Adrenal gland (tissue), 12 donors: Measurements from ENCODE around the gene C4B. TPM values are rescaled to one million over a fixed set of nuclear protein-coding genes. Genes with fewer than 3 reads are reported as not detected.

Experiments used
- DNase-seq, 7 donors: peaks; one replicate each; pipeline ENCODE4 v3.0.0-alpha.2; 2019 to 2020
- H3K27ac ChIP-seq, 5 donors: fragments of 200-600 bp; sonication (generic) in 4 of 5; 1 replicate in 3 of 5; 2 replicates in 2 of 5; pipeline versions ENCODE4 v1.5.1 to v1.8.0; 2016 to 2020; ENCODE audit warnings: mild to moderate bottlenecking in 1 of 5
- H3K27me3 ChIP-seq: fragments of 200-600 bp; 2 replicates; pipeline ENCODE4 v1.8.0; 2021
- H3K36me3 ChIP-seq, 2 donors: fragments of 200-600 bp; replicated peaks in 1 of 2; 1 replicate in 1 of 2; 2 replicates in 1 of 2; pipeline versions ENCODE4 v1.5.1 to v1.8.0; 2018 to 2022
- H3K4me1 ChIP-seq, 2 donors: fragments of 200-600 bp; replicated peaks in 1 of 2; 1 replicate in 1 of 2; 2 replicates in 1 of 2; pipeline versions ENCODE4 v1.5.1 to v1.8.0; 2018 to 2021
- H3K4me3 ChIP-seq, 4 donors: fragments of 200-600 bp; sonication (generic) in 3 of 4; one replicate each; pipeline ENCODE4 v1.5.1; 2016 to 2018
- H3K9me3 ChIP-seq, 3 donors: fragments of 200-600 bp; sonication (generic) in 1 of 3; replicated peaks in 1 of 3; 1 replicate in 2 of 3; 2 replicates in 1 of 3; pipeline versions ENCODE4 v1.5.1 to v1.8.0; 2016 to 2021
- POLR2A ChIP-seq, 2 donors: fragments of 450-650 bp; IDR thresholded peaks; one replicate each; pipeline ENCODE4 v1.6.1; 2017; ENCODE audit warnings: antibody characterized with exemption in 2 of 2, mild to moderate bottlenecking in 2 of 2, moderate library complexity in 1 of 2
- WGBS, 4 donors: extraction: QIAGEN DNeasy Blood & Tissue Kit in 2 of 4; methylation state at CpG; one replicate each; pipeline versions ENCODE4 v1.1.5 to v1.1.7; 2013 to 2017; 5-methylcytosine and 5-hydroxymethylcytosine counted together
- intact Hi-C, 2 donors: fragments of 100-400 bp; cut with DNase I; formaldehyde crosslinking; loops; one replicate each; pipeline versions ENCODE4 v1.14.1 to v1.15.0; 2022 to 2023
- polyA plus RNA-seq, 3 donors: library from polyadenylated mRNA; stranded (reverse); fragments of 200-250 nt in 2 of 3; fragments of 350-450 nt in 1 of 3; fragmentation: Illumina TruSeq in 1 of 3; extraction: RNeasy Lipid Tissue Mini Kit (QIAGEN cat#74804) in 1 of 3; gene quantifications; one replicate each; pipeline ENCODE4 v1.2.3, GENCODE V29; 2013 to 2014
- total RNA-seq, 9 donors: library from RNA; depleted of rRNA in 4 of 9; stranded (reverse); fragments of >200 nt in 4 of 9; fragments of 120-200 nt in 1 of 9; fragmentation: NEBNext Ultra II Directional in 1 of 9; extraction: Animal tissue kit (Norgen Biotek cat#: 25700) in 1 of 9; gene quantifications; one replicate each; pipeline versions ENCODE4 v1.1.0 to v1.2.4, GENCODE V29; 2013 to 2023
- TF ChIP-seq, protein P1 (sequence below), 6 experiments: fragments of 450-650 bp in 4 of 6; fragments of 200-600 bp in 2 of 6; sonication (generic) in 1 of 6; IDR thresholded peaks; 1 replicate in 5 of 6; 2 replicates in 1 of 6; pipeline versions ENCODE4 v1.5.1 to v1.8.0; 2016 to 2021; ENCODE audit warnings: antibody characterized with exemption in 6 of 6, mild to moderate bottlenecking in 2 of 6, moderate library complexity in 1 of 6
- donor health status: healthy with polysubstance abuse.
- donor health status: Bipolar disorder and iron deficiency.
- donor health status: DM: yes; HTN: yes; CAD: no.
- donor health status: DM: no; HTN: no; CAD: no.
- donor health status: DM: no; HTN: no; CAD: no.
- donor health status: DM: yes; HTN: yes; CAD: no.

The C4B gene
- total and polyA plus RNA-seq, 12 donors = 236 to 5,092 (median 1,284) TPM

DNA sequence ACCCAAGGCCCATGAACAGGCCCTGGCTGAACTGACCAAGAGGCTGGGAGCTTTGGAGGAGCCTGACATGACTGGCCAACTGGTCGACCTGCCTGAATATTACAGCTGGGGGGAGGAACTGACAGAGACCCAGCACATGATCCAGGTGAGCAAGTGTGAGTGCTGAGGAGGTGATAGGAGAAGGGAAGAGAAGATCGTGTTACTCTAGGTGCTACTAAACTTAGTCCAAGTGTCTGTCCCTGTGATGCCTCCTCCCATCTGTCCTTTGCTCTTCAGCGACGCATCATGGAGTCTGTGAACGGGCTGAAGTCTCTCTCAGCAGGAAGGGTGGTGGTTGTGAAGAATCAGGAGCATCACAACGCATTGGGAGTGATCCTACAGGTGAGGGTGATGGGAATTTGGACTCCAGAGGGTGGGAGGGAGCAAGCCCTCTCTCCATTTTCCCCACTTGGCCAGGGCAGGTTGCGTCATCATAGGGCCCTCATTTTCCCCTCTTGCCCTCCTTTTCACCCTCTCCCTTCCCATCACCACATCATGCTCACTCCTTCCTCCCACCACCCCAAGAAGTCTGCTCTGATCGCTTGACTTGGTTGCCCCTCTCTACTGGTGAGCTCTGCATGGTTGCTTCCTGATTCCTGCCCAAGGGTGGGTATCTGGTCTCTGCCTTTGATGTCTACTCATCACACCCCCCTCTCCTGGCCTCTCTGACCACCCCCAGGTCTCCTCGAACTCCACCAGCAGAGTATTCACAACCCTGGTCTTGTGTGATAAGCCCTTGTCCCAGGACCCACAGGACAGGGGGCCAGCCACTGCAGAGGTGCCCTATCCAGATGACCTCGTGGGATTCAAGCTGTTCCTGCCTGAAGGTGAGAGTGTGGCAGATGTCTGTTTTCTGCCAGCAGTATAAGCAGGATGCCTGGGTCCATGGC is 47.3 kb upstream of the C4B start:
- intact Hi-C loops = no loop called here
- H3K9me3 ChIP-seq = no peaks in the 10 kb centered on the region
- no peak for DNase-seq
- H3K27me3 ChIP-seq = no peaks in the 10 kb centered on the region
- H3K4me1 ChIP-seq = peaks cover 12 to 17% of the 10 kb centered on the region in 2 donors
- no peak for TF ChIP-seq POLR2A (IDR thresholded peaks at IDR 0.05)
- TF ChIP-seq, protein P1, sequence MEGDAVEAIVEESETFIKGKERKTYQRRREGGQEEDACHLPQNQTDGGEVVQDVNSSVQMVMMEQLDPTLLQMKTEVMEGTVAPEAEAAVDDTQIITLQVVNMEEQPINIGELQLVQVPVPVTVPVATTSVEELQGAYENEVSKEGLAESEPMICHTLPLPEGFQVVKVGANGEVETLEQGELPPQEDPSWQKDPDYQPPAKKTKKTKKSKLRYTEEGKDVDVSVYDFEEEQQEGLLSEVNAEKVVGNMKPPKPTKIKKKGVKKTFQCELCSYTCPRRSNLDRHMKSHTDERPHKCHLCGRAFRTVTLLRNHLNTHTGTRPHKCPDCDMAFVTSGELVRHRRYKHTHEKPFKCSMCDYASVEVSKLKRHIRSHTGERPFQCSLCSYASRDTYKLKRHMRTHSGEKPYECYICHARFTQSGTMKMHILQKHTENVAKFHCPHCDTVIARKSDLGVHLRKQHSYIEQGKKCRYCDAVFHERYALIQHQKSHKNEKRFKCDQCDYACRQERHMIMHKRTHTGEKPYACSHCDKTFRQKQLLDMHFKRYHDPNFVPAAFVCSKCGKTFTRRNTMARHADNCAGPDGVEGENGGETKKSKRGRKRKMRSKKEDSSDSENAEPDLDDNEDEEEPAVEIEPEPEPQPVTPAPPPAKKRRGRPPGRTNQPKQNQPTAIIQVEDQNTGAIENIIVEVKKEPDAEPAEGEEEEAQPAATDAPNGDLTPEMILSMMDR (IDR thresholded peaks at IDR 0.05) = no peak
- H3K4me3 ChIP-seq = no peak overlapping the region
- H3K27ac ChIP-seq = no peak overlapping the region
- WGBS, 4 donors = 89 to 93% (median 90%) methylated on average over 8 to 10 of the region's 10 CpGs
- peaks cover 0 to 80% of the 10 kb centered on the region in 2 donors for H3K36me3 ChIP-seq

DNA sequence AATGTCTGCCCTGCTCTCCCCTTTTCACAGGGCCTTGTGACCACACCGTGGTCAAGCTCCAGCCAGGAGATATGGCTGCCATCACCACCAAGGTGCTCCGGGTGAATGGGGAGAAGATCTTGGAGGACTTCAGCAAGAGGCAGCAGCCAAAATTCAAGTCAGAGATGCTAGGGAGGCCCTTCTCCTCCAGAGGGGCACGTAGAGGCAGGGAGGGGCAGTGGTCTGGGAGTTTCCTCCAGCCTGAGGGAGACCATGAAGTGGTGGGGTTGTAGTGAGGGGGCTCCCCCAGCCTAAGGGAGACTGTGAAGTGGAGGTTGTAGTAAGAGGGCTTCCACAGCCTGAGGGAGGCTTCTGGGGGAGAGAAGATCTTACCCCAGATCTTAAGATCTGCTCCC is 46.7 kb upstream of the C4B start:
- H3K4me3 ChIP-seq = no peak overlapping the region
- H3K9me3 ChIP-seq = no peaks in the 10 kb centered on the region
- WGBS, 4 donors = 74 to 93% (median 82%) methylated on average over 3 of the region's 3 CpGs
- H3K27ac ChIP-seq = no peak overlapping the region
- H3K4me1 ChIP-seq = peaks cover 14 to 21% of the 10 kb centered on the region in 2 donors
- no peak for DNase-seq
- intact Hi-C loops = no loop called here
- no peak for TF ChIP-seq POLR2A (IDR thresholded peaks at IDR 0.05)
- TF ChIP-seq, protein P1 (IDR thresholded peaks at IDR 0.05) = no peak
- no peaks in the 10 kb centered on the region for H3K27me3 ChIP-seq
- peaks cover 0 to 74% of the 10 kb centered on the region in 2 donors for H3K36me3 ChIP-seq

DNA sequence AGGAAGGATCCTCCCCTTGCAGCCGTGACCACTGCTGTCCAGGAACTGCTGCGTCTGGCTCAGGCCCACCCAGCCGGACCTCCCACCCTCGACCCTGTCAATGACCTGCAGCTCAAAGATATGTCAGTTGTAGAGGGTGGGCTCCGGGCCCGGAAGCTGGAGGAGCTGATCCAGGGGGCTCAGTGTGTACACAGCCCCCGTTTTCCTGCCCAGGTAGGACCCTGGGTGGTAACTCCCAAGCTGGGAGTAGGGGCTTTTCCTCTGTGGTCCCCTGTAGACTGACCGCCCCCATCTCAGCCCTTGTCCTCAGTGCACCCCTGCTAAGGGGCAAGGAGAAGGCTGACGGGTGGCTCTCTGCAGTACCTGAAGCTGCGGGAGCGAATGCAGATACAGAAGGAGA is 46.3 kb upstream of the C4B start:
- 83 to 97% (median 90%) methylated on average over 6 to 11 of the region's 11 CpGs for WGBS, 4 donors
- H3K9me3 ChIP-seq = no peaks in the 10 kb centered on the region
- H3K4me1 ChIP-seq = peaks cover 18 to 25% of the 10 kb centered on the region in 2 donors
- intact Hi-C loops = no loop called here
- no peak for DNase-seq
- H3K27me3 ChIP-seq = no peaks in the 10 kb centered on the region
- TF ChIP-seq POLR2A (IDR thresholded peaks at IDR 0.05) = no peak
- TF ChIP-seq, protein P1 (IDR thresholded peaks at IDR 0.05) = no peak
- no peak overlapping the region for H3K4me3 ChIP-seq
- peaks cover 0 to 70% of the 10 kb centered on the region in 2 donors for H3K36me3 ChIP-seq
- H3K27ac ChIP-seq = no peak overlapping the region

DNA sequence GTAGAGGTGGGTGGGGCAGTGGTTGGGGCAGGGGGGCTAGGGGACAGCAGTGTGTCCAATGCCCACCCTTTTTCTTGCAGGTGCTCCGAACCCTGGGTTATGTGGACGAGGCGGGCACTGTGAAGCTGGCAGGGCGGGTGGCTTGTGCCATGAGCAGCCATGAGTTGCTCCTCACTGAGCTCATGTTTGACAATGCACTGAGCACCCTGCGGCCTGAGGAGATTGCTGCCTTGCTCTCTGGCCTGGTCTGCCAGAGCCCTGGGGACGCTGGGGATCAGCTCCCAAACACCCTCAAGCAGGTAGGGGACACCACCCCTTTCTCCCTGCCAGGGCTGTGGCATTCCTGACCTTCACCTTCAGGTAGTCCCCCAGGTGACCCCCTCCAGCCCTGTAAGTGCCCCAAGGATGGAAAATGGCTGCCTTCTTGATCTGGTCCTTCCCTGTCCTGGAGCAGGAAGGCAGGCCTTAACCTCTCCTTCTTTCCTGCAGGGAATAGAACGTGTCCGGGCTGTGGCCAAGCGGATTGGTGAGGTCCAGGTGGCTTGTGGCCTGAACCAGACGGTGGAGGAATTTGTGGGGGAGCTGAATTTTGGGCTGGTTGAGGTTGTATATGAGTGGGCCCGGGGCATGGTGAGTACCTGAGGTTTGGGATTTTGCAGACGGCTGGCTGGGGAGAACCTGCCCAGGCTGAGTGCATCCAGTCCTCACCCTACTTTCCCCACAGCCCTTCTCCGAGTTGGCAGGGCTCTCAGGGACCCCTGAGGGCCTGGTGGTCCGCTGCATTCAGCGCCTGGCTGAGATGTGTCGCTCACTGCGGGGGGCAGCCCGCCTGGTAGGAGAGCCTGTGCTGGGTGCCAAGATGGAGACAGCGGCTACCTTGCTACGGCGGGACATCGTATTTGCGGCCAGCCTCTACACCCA is 45.5 kb upstream of the C4B start:
- no peaks in the 10 kb centered on the region for H3K27me3 ChIP-seq
- intact Hi-C loops = no loop called here
- no peak overlapping the region for H3K4me3 ChIP-seq
- peaks cover 20 to 32% of the 10 kb centered on the region in 2 donors for H3K4me1 ChIP-seq
- peak in 1 of 7 donors; percentile 37 for DNase-seq
- peak overlapping the region in 2 of 5 donors; percentile 99 for H3K27ac ChIP-seq
- peaks cover 0 to 63% of the 10 kb centered on the region in 2 donors for H3K36me3 ChIP-seq
- no peak for TF ChIP-seq POLR2A (IDR thresholded peaks at IDR 0.05)
- TF ChIP-seq, protein P1 (IDR thresholded peaks at IDR 0.05) = no peak
- 82 to 92% (median 89%) methylated on average over 14 to 23 of the region's 23 CpGs for WGBS, 4 donors
- H3K9me3 ChIP-seq = no peaks in the 10 kb centered on the region
